Posterior vena cava (tissue), 2 donors: ENCODE measurements around the gene INF2. TPM values are rescaled to one million over a fixed set of nuclear protein-coding genes. Genes with fewer than 3 reads are reported as not detected.
"Not testable (repeated sequence)": the region's sequence is repeated elsewhere in the genome, so short reads cannot be mapped to it uniquely, and the experiment has no call there.

Experiments
- DNase-seq: peaks from one replicate; pipeline ENCODE4 v3.0.0-alpha.2; 2020; ENCODE audit warnings: low spot score
- intact Hi-C, 2 donors: fragments of 100-400 bp; cut with DNase I; formaldehyde crosslinking; loops; one replicate each; pipeline versions ENCODE4 v1.14.1 to v1.14.2; 2022 to 2023
- total RNA-seq, 2 donors: library from RNA; stranded (reverse); fragmentation: NEBNext Ultra II Directional; extraction: Animal tissue kit (Norgen Biotek cat#: 25700); gene quantifications; one replicate each; pipeline ENCODE4 v1.2.1, GENCODE V29; 2021
- donor health status: DM: yes; HTN: yes; CAD: no.
- donor health status: DM: yes; HTN: yes; CAD: no.

The INF2 gene
- total RNA-seq, 2 donors from 2014 or later, result 70.5 to 78.7 TPM

GRCh38 chr14:104655128-104655848 lies 34.1 kb upstream of the INF2 start:
- peak; percentile 68 for DNase-seq
- intact Hi-C loops, result loop anchor here in 1 of 2 donors (5.0 kb wide), 1 partner anchor 52 kb away; no protein-coding TSS in a partner anchor

- intact Hi-C loops, result loop anchor here in 1 of 2 donors (5.0 kb wide), 1 partner anchor 51 kb away; no protein-coding TSS in a partner anchor
- peak; percentile 78 for DNase-seq
Measured at GRCh38 chr14:104656014-104656714, 33.3 kb upstream of the INF2 start.

GRCh38 chr14:104657101-104657524 lies 32.3 kb upstream of the INF2 start:
- DNase-seq, result peak; percentile 79

GRCh38 chr14:104657563-104658324 lies 31.7 kb upstream of the INF2 start:
- intact Hi-C loops, result loop anchor here in 1 of 2 donors (5.0 kb wide), 1 partner anchor 50 kb away; no protein-coding TSS in a partner anchor
- DNase-seq, result peak; percentile 62

More at GRCh38 chr14:104657101-104657524, 32.3 kb upstream of the INF2 start:
- intact Hi-C loops, result loop anchor here in 1 of 2 donors (5.0 kb wide), 1 partner anchor 50 kb away; no protein-coding TSS in a partner anchor

GRCh38 chr14:104658325-104658712 lies 31.1 kb upstream of the INF2 start:
- intact Hi-C loops, result loop anchor here in 1 of 2 donors (5.0 kb wide), 1 partner anchor 49 kb away; no protein-coding TSS in a partner anchor
- peak; percentile 68 for DNase-seq

- no peak for DNase-seq
- intact Hi-C loops, result loop anchor here in 1 of 2 donors (5.0 kb wide), 1 partner anchor 48 kb away; no protein-coding TSS in a partner anchor
Measured at GRCh38 chr14:104659146-104659545, 30.3 kb upstream of the INF2 start.

GRCh38 chr14:104659764-104660523 lies 29.5 kb upstream of the INF2 start:
- intact Hi-C loops, result loop anchor here in 1 of 2 donors (5.0 kb wide), 1 partner anchor 47 kb away; no protein-coding TSS in a partner anchor
- peak; percentile 74 for DNase-seq

- intact Hi-C loops, result no loop called here
- peak; percentile 62 for DNase-seq
Measured at GRCh38 chr14:104660597-104660996, 28.8 kb upstream of the INF2 start.

- no peak for DNase-seq
- intact Hi-C loops, result no loop called here
Measured at GRCh38 chr14:104661086-104661485, 28.3 kb upstream of the INF2 start.

GRCh38 chr14:104661528-104662157 lies 27.8 kb upstream of the INF2 start:
- intact Hi-C loops, result not testable (repeated sequence)

GRCh38 chr14:104662472-104662871 lies 26.9 kb upstream of the INF2 start:
- intact Hi-C loops, result not testable (repeated sequence)
- DNase-seq, result peak; percentile 71

More at GRCh38 chr14:104661528-104662157, 27.8 kb upstream of the INF2 start:
- not testable (repeated sequence) for DNase-seq

GRCh38 chr14:104664107-104664506 lies 25.3 kb upstream of the INF2 start:
- intact Hi-C loops, result no loop called here

GRCh38 chr14:104664588-104664987 lies 24.8 kb upstream of the INF2 start:
- DNase-seq, result no peak
- intact Hi-C loops, result no loop called here

More at GRCh38 chr14:104664107-104664506, 25.3 kb upstream of the INF2 start:
- DNase-seq, result peak; percentile 60

GRCh38 chr14:104665114-104665656 lies 24.2 kb upstream of the INF2 start:
- no peak for DNase-seq
- intact Hi-C loops, result no loop called here

- intact Hi-C loops, result no loop called here
- peak; percentile 81 for DNase-seq
Measured at GRCh38 chr14:104665657-104666522, 23.5 kb upstream of the INF2 start.

- not testable (repeated sequence) for DNase-seq
Measured at GRCh38 chr14:104666523-104666895, 22.9 kb upstream of the INF2 start.

GRCh38 chr14:104666981-104667380 lies 22.4 kb upstream of the INF2 start:
- intact Hi-C loops, result no loop called here

More at GRCh38 chr14:104666523-104666895, 22.9 kb upstream of the INF2 start:
- intact Hi-C loops, result not testable (repeated sequence)

More at GRCh38 chr14:104666981-104667380, 22.4 kb upstream of the INF2 start:
- DNase-seq, result peak; percentile 61
